Muscle of arm (tissue), 14 donors: ENCODE results near the gene POU2AF1. TPM values are rescaled to one million over a fixed set of nuclear protein-coding genes. Genes with fewer than 3 reads are reported as not detected.

Source experiments
- DNase-seq: peaks from one replicate; pipeline ENCODE4 v3.0.0-alpha.2; 2013
- long read RNA-seq, 11 donors: transcript quantifications; one replicate each; lab custom pipeline, GENCODE V29; 2026
- polyA plus RNA-seq, 12 donors: library from polyadenylated mRNA; unstranded; fragments of 120-200 nt; gene quantifications; one replicate each; pipeline ENCODE4 v1.2.1, GENCODE V29; 2013; ENCODE audit not compliant: insufficient read length in 12 of 12

POU2AF1 gene
- 1 to 10 TPM in 1 of 12 donors, under 1 TPM in 9, not detected in 2; 0.09 to 1.7 (median 0.24) TPM for polyA plus RNA-seq
- long read RNA-seq, donor 1: 0 reads
- long read RNA-seq, donor 2, partial matches to known transcripts: 0 of 1 reads
- long read RNA-seq, donor 2, other reads (novel, unspliced or antisense): 0 of 1 reads
- long read RNA-seq, donor 3: 0 reads
- long read RNA-seq, donor 4: 0 reads
- long read RNA-seq, donor 5: 0 reads
- long read RNA-seq, donor 6: 0 reads
- long read RNA-seq, donor 7: 0 reads
- long read RNA-seq, donor 8: 0 reads
- long read RNA-seq, donor 9: 0 reads
- long read RNA-seq, donor 10: 0 reads
- long read RNA-seq, donor 11: 0 reads

- no peak for DNase-seq
Observed at GRCh38 chr11:111378861-111379601, at the start of gene POU2AF1. POU2AF1 (minus strand) TSS chr11:111379275; CDS start chr11:111379177, 98 bp downstream.

GRCh38 chr11:111428113-111428876 lies 49.2 kb upstream of the POU2AF1 start:
- no peak for DNase-seq

- DNase-seq: no peak
Observed at GRCh38 chr11:111427471-111427912, 48.4 kb upstream of the POU2AF1 start.

GRCh38 chr11:111426617-111427016 lies 47.5 kb upstream of the POU2AF1 start:
- no peak for DNase-seq

GRCh38 chr11:111423250-111423615 lies 44.2 kb upstream of the POU2AF1 start:
- DNase-seq: no peak

- no peak for DNase-seq
Observed at GRCh38 chr11:111422494-111423249, 43.6 kb upstream of the POU2AF1 start.

- DNase-seq: no peak
Observed at GRCh38 chr11:111421251-111421650, 42.2 kb upstream of the POU2AF1 start.

- DNase-seq: no peak
Observed at GRCh38 chr11:111419641-111420327, 40.7 kb upstream of the POU2AF1 start.

GRCh38 chr11:111419181-111419580 lies 40.1 kb upstream of the POU2AF1 start:
- no peak for DNase-seq

- no peak for DNase-seq
Observed at GRCh38 chr11:111418436-111418787, 39.3 kb upstream of the POU2AF1 start.

GRCh38 chr11:111417766-111418435 lies 38.8 kb upstream of the POU2AF1 start:
- DNase-seq: peak; percentile 86

- no peak for DNase-seq
Observed at GRCh38 chr11:111417011-111417765, 38.1 kb upstream of the POU2AF1 start.

GRCh38 chr11:111416231-111416960 lies 37.3 kb upstream of the POU2AF1 start:
- no peak for DNase-seq

GRCh38 chr11:111414936-111415335 lies 35.9 kb upstream of the POU2AF1 start:
- no peak for DNase-seq

- no peak for DNase-seq
Observed at GRCh38 chr11:111414267-111414931, 35.3 kb upstream of the POU2AF1 start.

- no peak for DNase-seq
Observed at GRCh38 chr11:111413849-111414248, 34.8 kb upstream of the POU2AF1 start.

GRCh38 chr11:111412293-111412692 lies 33.2 kb upstream of the POU2AF1 start:
- no peak for DNase-seq

- no peak for DNase-seq
Observed at GRCh38 chr11:111411456-111411855, 32.4 kb upstream of the POU2AF1 start.
